ENCODE measurements around the gene ENTHD1.

Gene ENTHD1

GRCh38 chr22:39697790-39698430, 195.7 kb downstream of the ENTHD1 start:
- Histone ChIP-seq H3K4me1 (ENCODE audit: control insufficient read depth, insufficient read depth, low read length) (no peaks in the 10 kb centered on the region), H3K4me3 (ENCODE audit: low read depth, low read length) (no peak overlapping the region), H3K9me3 (ENCODE audit: control insufficient read depth, insufficient read depth, low read length) (no peaks in the 10 kb centered on the region), H3K27ac (ENCODE audit: low read depth, low read length) (no peak overlapping the region), H3K9ac (ENCODE audit: low read depth, low read length) (no peak overlapping the region), H3K27me3 (ENCODE audit: control insufficient read depth, insufficient read depth, low read length) (no peaks in the 10 kb centered on the region), H3K36me3 (ENCODE audit: control insufficient read depth, insufficient read depth, low read length) (no peaks in the 10 kb centered on the region)

- no peaks in the 10 kb centered on the region for H3K36me3 ChIP-seq (ENCODE audit: control insufficient read depth, insufficient read depth, low read length)
- no peak overlapping the region for H3K27ac ChIP-seq (ENCODE audit: low read depth, low read length)
- no peak overlapping the region for H3K4me3 ChIP-seq (ENCODE audit: low read depth, low read length)
- 0 out of 2 replicates have a peak, but pooled peaks cover 3% of the 10 kb centered on the region for H3K27me3 ChIP-seq (ENCODE audit: control insufficient read depth, insufficient read depth, low read length)
- H3K9me3 ChIP-seq (ENCODE audit: control insufficient read depth, insufficient read depth, low read length), result no peaks in the 10 kb centered on the region
- H3K4me1 ChIP-seq (ENCODE audit: control insufficient read depth, insufficient read depth, low read length), result no peaks in the 10 kb centered on the region
- no peak overlapping the region for H3K9ac ChIP-seq (ENCODE audit: low read depth, low read length)
Measured at GRCh38 chr22:39693943-39694500, 199.5 kb downstream of the ENTHD1 start.

Data from HUES48 (cell line).